Kidney (tissue), 14 donors: ENCODE results near the gene PDE1A. TPM values are rescaled to one million over a fixed set of nuclear protein-coding genes. Genes with fewer than 3 reads are reported as not detected.
"Not testable (repeated sequence)": the region's sequence is repeated elsewhere in the genome, so short reads cannot be mapped to it uniquely, and the experiment has no call there.

ENCODE experiments used
- DNase-seq, 5 donors: peaks; one replicate each; pipeline ENCODE4 v3.0.0-alpha.2; 2013 to 2020
- FAIRE-seq: peaks from 2 replicates; lab custom pipeline; 2012; peaks lifted over from hg19 to GRCh38; lab: Jason Lieb, UNC
- H3K27ac ChIP-seq, 2 donors: one replicate each; pipeline ENCODE4 v1.7.0; 2013; ENCODE audit warnings: low read depth in 2 of 2, low read length in 2 of 2, inconsistent platforms in 1 of 2
- H3K27me3 ChIP-seq: one replicate; pipeline ENCODE4 v1.7.1; 2013; ENCODE audit warnings: low read length, inconsistent platforms; ENCODE audit not compliant: control insufficient read depth, insufficient read depth
- H3K36me3 ChIP-seq, 3 donors: one replicate each; pipeline versions ENCODE4 v1.7.0 to v1.7.1; 2013; ENCODE audit warnings: low read length in 3 of 3, control low read depth in 1 of 3, inconsistent platforms in 1 of 3; ENCODE audit not compliant: insufficient read depth in 3 of 3, control insufficient read depth in 2 of 3
- H3K4me1 ChIP-seq, 3 donors: one replicate each; pipeline versions ENCODE4 v1.7.0 to v1.7.1; 2013; ENCODE audit warnings: low read length in 3 of 3, inconsistent platforms in 1 of 3, low read depth in 1 of 3; ENCODE audit not compliant: control insufficient read depth in 2 of 3, insufficient read depth in 2 of 3
- H3K4me3 ChIP-seq, 3 donors: one replicate each; pipeline versions ENCODE4 v1.7.0 to v1.8.1; 2013; ENCODE audit warnings: low read length in 3 of 3, control low read depth in 1 of 3, inconsistent platforms in 1 of 3
- H3K9ac ChIP-seq, 3 donors: one replicate each; pipeline versions ENCODE4 v1.7.0 to v1.7.1; 2013; ENCODE audit warnings: low read length in 3 of 3, control low read depth in 1 of 3, inconsistent platforms in 1 of 3
- H3K9me3 ChIP-seq, 3 donors: one replicate each; pipeline versions ENCODE4 v1.7.0 to v1.7.1; 2013; ENCODE audit warnings: low read length in 3 of 3, control low read depth in 1 of 3, inconsistent platforms in 1 of 3; ENCODE audit not compliant: control insufficient read depth in 2 of 3, insufficient read depth in 1 of 3
- CTCF ChIP-seq: IDR thresholded peaks from 3 replicates; pipeline ENCODE4 v1.5.1; 2012; ENCODE audit warnings: mild to moderate bottlenecking, moderate library complexity, borderline replicate concordance; ENCODE audit not compliant: insufficient read depth; ENCODE audit errors: extremely low read depth
- intact Hi-C: fragments of 100-400 bp; cut with DNase I; formaldehyde crosslinking; loops from one replicate; pipeline ENCODE4 v1.11.1; 2022
- polyA plus RNA-seq: library from polyadenylated mRNA; stranded (reverse); fragments of 350-450 nt; fragmentation: Illumina TruSeq; extraction: RNeasy Lipid Tissue Mini Kit (QIAGEN cat#74804); gene quantifications from one replicate; pipeline ENCODE4 v1.2.3, GENCODE V29; 2014; ENCODE audit warnings: low read depth, low replicate concordance; ENCODE audit not compliant: insufficient read depth
- total RNA-seq: library from RNA; stranded (reverse); fragmentation: NEBNext Ultra II Directional; extraction: Animal tissue kit (Norgen Biotek cat#: 25700); gene quantifications from one replicate; pipeline ENCODE4 v1.2.1, GENCODE V29; 2021
- donor health status: control.
- donor health status: control.
- donor health status: control.
- donor health status: control.
- donor health status: control.
- donor health status: DM: yes; HTN: yes; CAD: no.
- donor health status: Normal renal cell carcinoma (clear cell type).

PDE1A gene
- total and polyA plus RNA-seq, 2 donors from 2014 or later: 40.4 to 70.5 TPM

DNA sequence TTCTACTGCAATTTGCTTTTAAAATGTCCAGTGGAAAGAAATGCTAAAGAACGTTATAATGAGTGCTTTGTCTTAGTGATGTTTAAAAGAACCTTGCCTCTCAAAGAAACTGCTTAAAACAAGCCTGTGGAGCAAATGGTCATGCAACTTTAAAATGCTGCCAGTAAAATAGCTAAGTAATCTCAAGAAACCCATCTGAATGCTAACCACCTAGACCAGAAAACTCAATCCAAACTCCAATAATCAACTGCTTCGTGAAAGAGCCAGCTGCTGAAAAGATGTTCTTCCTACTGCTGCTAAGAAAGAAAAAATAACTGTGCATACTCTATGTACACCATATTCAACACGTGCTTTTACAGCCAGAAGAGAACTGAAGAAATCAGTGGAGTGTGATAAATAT is 145.6 kb downstream of the PDE1A start:
- Histone ChIP-seq H3K9ac (no peak overlapping the region), H3K9me3 (no peaks in the 10 kb centered on the region), H3K27me3 (no peaks in the 10 kb centered on the region), H3K4me1 (no peaks in the 10 kb centered on the region), H3K4me3 (no peak overlapping the region), H3K27ac (no peak overlapping the region), H3K36me3 (no peaks in the 10 kb centered on the region)
- TF ChIP-seq CTCF: no peak
- no peak for FAIRE-seq
- no peak for DNase-seq
- intact Hi-C loops: no loop called here

DNA sequence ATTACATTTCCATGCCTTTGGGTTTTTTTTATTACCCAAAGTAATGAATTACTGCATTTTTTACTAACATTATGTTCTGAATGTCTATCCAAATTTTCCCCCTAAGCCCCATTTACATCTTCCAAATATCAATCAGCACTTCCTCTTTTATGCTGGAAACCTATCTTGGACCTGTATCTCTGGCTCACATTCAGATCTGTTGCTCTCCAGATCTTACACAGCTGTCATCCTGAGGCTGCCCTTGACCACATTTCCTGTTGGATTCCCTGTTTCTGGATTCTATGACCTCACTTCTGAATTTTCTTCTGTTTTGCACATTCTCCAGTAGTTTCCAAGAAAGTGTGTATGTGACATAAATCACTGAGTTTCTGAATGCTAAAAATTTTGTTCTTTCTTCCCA is 146.7 kb downstream of the PDE1A start:
- H3K27ac ChIP-seq: no peak overlapping the region
- no peaks in the 10 kb centered on the region for H3K27me3 ChIP-seq
- no peak overlapping the region for H3K9ac ChIP-seq
- no peak for TF ChIP-seq CTCF
- DNase-seq (peak in 1 of 5 donors; percentile 35), FAIRE-seq (no peak)
- intact Hi-C loops: no loop called here
- H3K9me3 ChIP-seq: no peaks in the 10 kb centered on the region
- no peaks in the 10 kb centered on the region for H3K36me3 ChIP-seq
- H3K4me3 ChIP-seq: no peak overlapping the region
- H3K4me1 ChIP-seq: no peaks in the 10 kb centered on the region

GRCh38 chr2:182276662-182277061 is 150.2 kb downstream of the PDE1A start:
- H3K9ac ChIP-seq, H3K36me3 ChIP-seq, H3K27ac ChIP-seq, H3K4me1 ChIP-seq, H3K4me3 ChIP-seq, H3K27me3 ChIP-seq, H3K9me3 ChIP-seq, DNase-seq, intact Hi-C loops, FAIRE-seq: not testable (repeated sequence)

GRCh38 chr2:182267971-182268370 is 158.9 kb downstream of the PDE1A start:
- Histone ChIP-seq H3K9ac (no peak overlapping the region), H3K36me3 (no peaks in the 10 kb centered on the region), H3K9me3 (no peaks in the 10 kb centered on the region), H3K27ac (no peak overlapping the region), H3K27me3 (no peaks in the 10 kb centered on the region), H3K4me3 (no peak overlapping the region), H3K4me1 (no peaks in the 10 kb centered on the region)
- TF ChIP-seq CTCF: no peak
- intact Hi-C loops: no loop called here
- no peak for DNase-seq
- FAIRE-seq: no peak
